HK-2 (cell line): ENCODE measurements around the gene TAP1.
"Not testable (repeated sequence)": the region's sequence is repeated elsewhere in the genome, so short reads cannot be mapped to it uniquely, and the experiment has no call there.

Source experiments
- DNase-seq: peaks from one replicate; pipeline ENCODE4 v3.0.0-alpha.2; 2018; ENCODE audit not compliant: unreplicated experiment

TAP1 gene

GRCh38 chr6:32853541-32854375, at the start of gene TAP1, which contains the start of gene PSMB9:
Gene TAP1 (minus strand): TSS chr6:32853704. CDS start chr6:32853636, 68 bp downstream.
Gene PSMB9 (plus strand): TSS chr6:32854192. CDS start chr6:32854230, 38 bp downstream.
- peak; percentile 88 for DNase-seq

DNA sequence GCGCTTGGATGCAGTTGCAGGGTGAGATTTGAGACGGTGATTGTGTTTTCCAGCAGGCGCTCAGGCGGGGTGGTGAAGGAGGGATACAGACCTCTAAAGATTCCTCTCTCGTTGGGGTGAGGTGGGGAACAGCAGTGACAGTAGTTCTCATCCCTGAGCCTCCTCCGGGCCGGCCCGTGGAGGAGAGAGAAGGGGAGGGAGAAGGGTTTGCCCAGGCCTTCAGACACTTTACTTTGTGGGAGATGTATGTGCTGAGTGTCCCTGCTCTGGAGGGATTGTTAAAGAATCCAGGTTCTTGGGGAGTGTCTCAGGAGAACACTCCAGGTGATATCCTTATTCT, 41.5 kb upstream of the TAP1 start:
- no peak for DNase-seq

DNA sequence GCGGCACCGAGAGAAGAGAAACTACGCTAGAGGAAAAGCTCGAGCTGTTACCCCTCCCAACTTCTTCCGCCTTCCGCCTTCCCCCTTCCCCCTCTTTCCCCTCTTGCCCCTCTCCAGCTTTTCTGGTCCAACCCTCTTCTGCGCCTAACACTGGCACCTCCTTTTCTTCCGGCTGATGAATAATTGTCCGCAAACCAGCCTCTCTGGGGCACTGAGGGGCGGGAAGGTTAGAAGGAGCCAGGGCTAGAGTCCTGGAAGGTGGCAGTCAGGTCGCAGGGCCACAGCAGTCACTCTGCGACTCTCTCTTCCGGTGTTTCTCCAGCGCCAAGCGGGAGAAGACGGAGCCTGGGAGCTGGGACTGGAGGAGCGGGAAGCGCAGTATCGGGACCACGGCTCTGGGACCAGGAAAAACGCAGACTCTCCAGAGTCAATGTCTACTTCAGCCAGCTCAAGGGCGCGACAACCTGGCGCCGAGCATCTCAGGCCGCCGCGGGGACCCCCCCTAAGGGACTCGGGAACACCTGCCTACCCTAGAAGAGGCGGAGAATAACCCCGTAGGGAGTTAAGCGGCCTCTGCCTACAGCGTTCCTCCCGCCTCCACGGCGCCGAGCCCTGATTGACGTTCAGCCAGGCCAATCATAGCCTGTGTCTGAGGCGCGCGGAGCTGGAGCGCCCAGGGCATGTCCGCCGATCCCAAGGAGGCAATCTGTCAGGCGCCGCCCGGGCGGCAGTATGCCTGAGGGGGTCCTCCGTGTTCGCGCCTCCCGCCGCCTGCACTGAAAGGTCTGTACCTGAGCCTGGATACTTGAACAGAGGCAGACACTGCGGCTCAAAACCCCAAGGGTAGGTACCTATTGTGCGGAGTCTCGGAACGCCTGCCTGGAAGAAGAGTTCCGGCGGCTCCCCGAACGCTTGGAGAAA, 40.8 kb upstream of the TAP1 start:
- peak; percentile 98 for DNase-seq

DNA sequence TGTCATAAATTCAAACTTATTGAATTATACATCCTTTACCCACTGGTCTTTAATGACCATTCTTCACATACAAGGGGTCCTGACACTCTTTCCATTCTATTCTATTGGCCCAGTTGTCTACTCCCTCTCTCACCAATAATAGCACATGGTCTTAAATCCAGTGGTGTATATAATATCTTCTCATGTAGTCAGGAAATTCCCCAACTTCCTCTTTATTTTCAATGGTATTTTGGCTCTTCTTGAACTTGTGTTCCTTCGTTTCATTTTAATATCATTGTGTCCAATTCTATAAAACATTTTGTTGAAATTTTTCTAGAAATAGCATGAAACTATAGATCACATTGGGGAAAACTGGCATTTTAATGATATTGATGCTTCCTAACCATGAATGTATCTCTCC, 37.3 kb upstream of the TAP1 start:
- no peak for DNase-seq

- DNase-seq: no peak
These were observed 36.0 kb upstream of the TAP1 start for GRCh38 chr6:32889533-32889932.

GRCh38 chr6:32888576-32888975, 35.1 kb upstream of the TAP1 start:
- no peak for DNase-seq

GRCh38 chr6:32887616-32888015, 34.1 kb upstream of the TAP1 start:
- DNase-seq: no peak

DNA sequence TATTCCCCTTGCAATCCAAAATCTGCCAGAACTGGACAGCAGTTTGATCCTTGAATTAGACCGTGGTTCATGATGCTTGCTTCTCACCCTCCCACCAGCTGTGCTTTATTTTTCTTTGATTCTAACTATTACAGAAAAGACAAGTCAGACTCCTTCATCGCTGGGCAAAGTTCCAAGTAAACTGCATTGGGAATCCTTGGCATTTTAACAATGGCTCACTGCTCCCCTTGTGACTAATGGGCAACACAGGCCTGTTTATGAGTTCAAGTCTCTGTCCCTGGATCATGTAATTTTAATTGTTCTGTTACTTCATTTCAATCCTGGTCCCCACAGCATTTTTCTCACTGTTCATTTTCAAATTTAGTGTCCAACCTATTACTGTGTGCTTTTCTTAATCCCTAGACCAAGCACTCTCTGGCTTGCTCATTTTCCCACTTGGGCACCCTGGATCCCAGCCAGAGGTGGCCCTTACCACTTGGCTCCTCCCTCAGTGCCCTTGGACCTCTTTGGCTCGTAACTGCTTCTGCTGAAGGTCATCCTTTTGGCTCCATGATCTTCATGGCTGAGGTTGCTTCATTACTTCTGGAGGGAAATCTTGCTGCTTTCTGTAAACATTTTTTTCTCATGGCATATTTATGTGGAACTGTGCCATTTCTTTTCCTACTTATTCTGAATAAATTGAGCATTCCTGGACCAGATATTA, 33.3 kb upstream of the TAP1 start:
- no peak for DNase-seq

DNA sequence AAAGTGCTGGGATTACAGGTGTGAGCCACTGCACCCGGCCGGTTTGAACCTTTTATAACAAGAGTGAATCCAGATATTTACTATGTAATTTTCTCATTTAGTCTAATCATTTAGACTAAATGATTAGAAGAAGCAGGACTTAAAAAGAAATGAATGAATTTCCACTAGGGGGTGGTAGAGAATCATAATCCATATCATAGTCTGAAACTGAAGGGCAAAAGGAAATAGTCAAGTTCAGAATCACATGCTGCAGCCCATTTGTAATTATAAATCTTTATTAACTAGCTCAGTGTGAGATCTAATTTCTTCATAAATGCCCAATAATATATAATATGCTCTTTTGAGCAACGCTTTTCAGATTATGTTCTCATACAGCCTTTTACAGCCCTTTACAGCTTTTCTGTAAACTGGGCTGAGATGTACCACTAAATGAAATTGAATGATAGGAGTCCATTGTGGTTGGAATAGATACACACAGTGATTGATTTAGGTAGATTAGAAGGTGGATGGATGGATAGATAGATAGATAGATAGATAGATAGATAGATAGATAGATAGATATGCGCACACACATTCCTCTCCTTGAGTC, 32.3 kb upstream of the TAP1 start:
- no peak for DNase-seq

- DNase-seq: no peak
These were observed 30.3 kb upstream of the TAP1 start for GRCh38 chr6:32883789-32884188.

- no peak for DNase-seq
These were observed 29.4 kb upstream of the TAP1 start for GRCh38 chr6:32882879-32883250.

- DNase-seq: not testable (repeated sequence)
These were observed 27.5 kb upstream of the TAP1 start for GRCh38 chr6:32880962-32881361.

GRCh38 chr6:32879691-32880090, 26.2 kb upstream of the TAP1 start:
- no peak for DNase-seq

GRCh38 chr6:32876603-32877002, 23.1 kb upstream of the TAP1 start:
- no peak for DNase-seq

DNA sequence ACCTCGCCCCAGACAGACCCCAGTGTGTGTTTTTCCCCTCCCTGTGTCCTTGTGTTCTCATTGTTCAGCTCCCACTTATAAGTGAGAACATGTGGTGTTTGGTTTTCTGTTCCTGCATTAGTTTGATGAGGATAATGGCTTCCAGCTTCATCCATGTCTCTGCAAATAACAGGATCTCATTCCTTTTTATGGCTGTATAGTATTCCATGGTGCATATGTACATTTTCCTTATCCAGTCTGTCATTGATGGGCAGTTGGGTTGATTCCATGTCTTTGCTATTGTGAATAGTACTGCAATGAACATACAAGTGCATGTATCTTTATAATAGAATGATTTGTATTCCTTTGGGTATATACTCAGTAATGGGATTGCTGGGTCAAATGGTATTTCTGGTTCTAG, 20.4 kb upstream of the TAP1 start:
- not testable (repeated sequence) for DNase-seq

GRCh38 chr6:32868257-32868788, 14.8 kb upstream of the TAP1 start:
- DNase-seq: peak; percentile 73

DNA sequence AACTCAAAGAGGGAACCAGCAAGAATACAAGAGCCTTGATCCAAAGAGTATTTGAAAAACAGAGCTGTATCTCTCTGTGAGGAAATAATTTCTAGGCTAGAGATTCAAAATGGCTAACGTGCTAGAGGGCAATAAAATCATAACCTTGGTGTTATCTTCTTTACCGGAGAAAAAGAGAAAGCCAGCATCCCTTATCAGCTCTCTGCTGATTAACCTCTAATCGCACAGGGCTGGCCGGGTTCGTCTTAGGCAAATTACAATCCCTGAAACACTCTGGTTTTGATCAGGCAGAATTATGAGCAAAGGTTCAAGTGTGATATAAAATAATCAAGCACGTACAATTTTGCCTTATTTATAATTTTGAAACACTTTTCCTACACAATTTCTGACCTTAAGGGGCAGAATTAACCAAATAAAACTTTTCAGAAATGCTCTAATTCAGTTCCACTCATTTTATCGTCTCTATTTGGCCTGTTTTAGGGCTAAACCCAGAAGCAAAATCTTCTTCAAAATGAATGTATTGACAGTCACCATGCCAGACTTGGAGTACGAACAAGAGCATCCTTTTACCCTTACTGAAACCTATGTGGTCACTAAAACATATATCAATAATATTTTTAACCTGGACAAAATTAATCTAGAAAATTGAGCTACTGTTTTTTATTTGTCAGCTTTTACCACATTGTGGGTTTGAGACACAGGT, 14.2 kb upstream of the TAP1 start:
- no peak for DNase-seq

GRCh38 chr6:32867022-32867477, 13.5 kb upstream of the TAP1 start:
- no peak for DNase-seq

- DNase-seq: no peak
These were observed 12.4 kb upstream of the TAP1 start for GRCh38 chr6:32865724-32866443.

GRCh38 chr6:32862725-32863124, 9.2 kb upstream of the TAP1 start:
- DNase-seq: no peak
